ENCODE measurements around the gene COX4I1.
"Not testable (repeated sequence)": the region's sequence is repeated elsewhere in the genome, so short reads cannot be mapped to it uniquely, and the experiment has no call there.

GRCh38 chr16:85817195-85817594 is 17.7 kb downstream of the COX4I1 start:
- not testable (repeated sequence) for TF ChIP-seq CTCF (conservative IDR thresholded peaks at IDR 0.05; ENCODE audit: low read length); EZH2phosphoT487 (IDR thresholded peaks at IDR 0.05; ENCODE audit: borderline replicate concordance)

All from Loucy (cell line).